Mesothelial cell of epicardium (in vitro differentiated cells): Measurements from ENCODE around the gene KDM4B. TPM values are rescaled to one million over a fixed set of nuclear protein-coding genes. Genes with fewer than 3 reads are reported as not detected.

Experiments
- DNase-seq, 2 experiments: peaks; one replicate each; pipeline ENCODE4 v3.0.0; 2021; ENCODE audit warnings: low spot score in 2 of 2; ENCODE audit not compliant: unreplicated experiment in 2 of 2
- H3K27ac Mint-ChIP-seq: 2 replicates; pipeline ENCODE4 v1.8.0; 2021; ENCODE audit warnings: mixed read lengths
- H3K27me3 Mint-ChIP-seq: 2 replicates; pipeline ENCODE4 v1.8.0; 2021; ENCODE audit warnings: low read depth, mixed read lengths
- H3K36me3 Mint-ChIP-seq: 2 replicates; pipeline ENCODE4 v1.8.0; 2021; ENCODE audit warnings: mixed read lengths
- H3K4me1 Mint-ChIP-seq: 2 replicates; pipeline ENCODE4 v1.8.0; 2021; ENCODE audit warnings: mixed read lengths
- H3K4me3 Mint-ChIP-seq: 2 replicates; pipeline ENCODE4 v1.8.0; 2021; ENCODE audit warnings: mild to moderate bottlenecking, moderate library complexity, mixed read lengths
- H3K9me3 Mint-ChIP-seq: 2 replicates; pipeline ENCODE4 v1.8.0; 2021; ENCODE audit warnings: mixed read lengths
- total RNA-seq: library from RNA; stranded (reverse); gene quantifications from 3 replicates; pipeline ENCODE4 v1.2.1, GENCODE V29; 2021
- TF ChIP-seq, protein P1 (sequence below): fragments of 200-600 bp; sonication (generic); IDR thresholded peaks from one replicate; pipeline ENCODE4 v1.5.0; 2021; ENCODE audit warnings: antibody characterized with exemption; ENCODE audit not compliant: unreplicated experiment

KDM4B gene
- total RNA-seq, 1 donor from 2014 or later, result 80.5 TPM

DNA sequence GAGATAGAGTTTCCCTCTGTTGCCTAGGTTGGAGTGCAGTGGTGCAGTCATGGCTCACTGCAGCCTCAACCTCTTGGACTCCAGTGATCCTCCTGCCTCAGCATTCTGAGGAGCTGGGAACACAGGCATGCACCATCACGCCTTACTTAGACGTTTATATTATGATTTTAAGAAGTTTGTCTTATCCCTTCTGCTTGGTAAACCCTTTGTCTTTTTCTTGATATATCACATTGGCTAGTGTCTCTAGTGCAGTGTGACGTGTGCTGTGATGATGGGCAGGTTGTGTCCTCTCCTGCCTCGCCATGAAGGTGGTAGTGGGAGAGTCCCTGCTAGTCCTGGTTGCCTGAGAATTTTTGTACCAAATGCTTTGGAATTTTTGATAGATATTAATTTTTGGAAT is 93.9 kb downstream of the KDM4B start:
- peaks cover 6% of the 10 kb centered on the region for H3K9me3 Mint-ChIP-seq
- DNase-seq, result no peak
- no peak overlapping the region for H3K4me3 Mint-ChIP-seq
- H3K36me3 Mint-ChIP-seq, result peaks cover 31% of the 10 kb centered on the region
- no peak overlapping the region for H3K27ac Mint-ChIP-seq
- H3K4me1 Mint-ChIP-seq, result peaks cover 13% of the 10 kb centered on the region
- no peaks in the 10 kb centered on the region for H3K27me3 Mint-ChIP-seq
- TF ChIP-seq, protein P1, sequence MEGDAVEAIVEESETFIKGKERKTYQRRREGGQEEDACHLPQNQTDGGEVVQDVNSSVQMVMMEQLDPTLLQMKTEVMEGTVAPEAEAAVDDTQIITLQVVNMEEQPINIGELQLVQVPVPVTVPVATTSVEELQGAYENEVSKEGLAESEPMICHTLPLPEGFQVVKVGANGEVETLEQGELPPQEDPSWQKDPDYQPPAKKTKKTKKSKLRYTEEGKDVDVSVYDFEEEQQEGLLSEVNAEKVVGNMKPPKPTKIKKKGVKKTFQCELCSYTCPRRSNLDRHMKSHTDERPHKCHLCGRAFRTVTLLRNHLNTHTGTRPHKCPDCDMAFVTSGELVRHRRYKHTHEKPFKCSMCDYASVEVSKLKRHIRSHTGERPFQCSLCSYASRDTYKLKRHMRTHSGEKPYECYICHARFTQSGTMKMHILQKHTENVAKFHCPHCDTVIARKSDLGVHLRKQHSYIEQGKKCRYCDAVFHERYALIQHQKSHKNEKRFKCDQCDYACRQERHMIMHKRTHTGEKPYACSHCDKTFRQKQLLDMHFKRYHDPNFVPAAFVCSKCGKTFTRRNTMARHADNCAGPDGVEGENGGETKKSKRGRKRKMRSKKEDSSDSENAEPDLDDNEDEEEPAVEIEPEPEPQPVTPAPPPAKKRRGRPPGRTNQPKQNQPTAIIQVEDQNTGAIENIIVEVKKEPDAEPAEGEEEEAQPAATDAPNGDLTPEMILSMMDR, result no peak

DNA sequence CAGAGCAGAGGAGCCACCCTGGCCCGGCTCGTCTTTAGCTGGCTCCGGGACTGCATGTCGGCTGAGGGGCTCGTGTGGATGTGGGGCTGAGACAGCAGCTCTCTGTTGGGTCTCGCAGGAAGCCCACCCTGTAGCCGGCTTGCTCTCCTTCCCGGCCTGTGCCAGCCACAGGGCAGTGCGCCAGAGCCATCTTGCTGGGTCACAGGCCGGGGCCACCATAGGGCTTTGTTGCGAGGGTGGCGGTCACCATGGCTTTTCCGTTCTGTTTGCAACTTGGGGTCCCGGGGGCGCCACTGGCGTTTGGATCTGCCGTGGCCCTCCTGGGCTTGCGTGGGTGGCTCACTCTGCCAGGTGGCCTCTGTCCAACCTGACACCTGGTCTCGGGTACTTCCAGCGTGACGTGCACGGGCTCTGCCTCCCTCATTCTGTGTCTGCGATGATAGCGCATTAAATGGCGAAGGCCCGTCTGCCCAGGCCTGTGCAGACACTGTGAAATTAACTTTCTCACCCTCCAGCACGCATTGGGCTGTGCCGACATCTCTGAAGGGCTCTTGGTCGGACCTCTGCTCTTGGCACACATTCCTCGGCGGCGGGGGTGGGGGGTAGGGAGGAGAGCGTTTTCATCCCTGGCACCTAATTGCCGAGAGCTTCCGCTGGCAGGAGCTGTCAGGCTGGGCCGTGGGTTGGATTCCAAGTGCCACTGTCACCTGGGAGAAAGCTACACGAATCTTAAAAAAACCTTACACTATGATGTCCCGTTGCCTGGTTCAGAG is 95.1 kb downstream of the KDM4B start:
- TF ChIP-seq, protein P1, result no peak
- Mint-ChIP-seq H3K4me1 (peaks cover 24% of the 10 kb centered on the region), H3K36me3 (peaks cover 31% of the 10 kb centered on the region), H3K9me3 (peaks cover 6% of the 10 kb centered on the region), H3K27ac (no peak overlapping the region), H3K27me3 (no peaks in the 10 kb centered on the region), H3K4me3 (no peak overlapping the region)
- DNase-seq, result no peak

DNA sequence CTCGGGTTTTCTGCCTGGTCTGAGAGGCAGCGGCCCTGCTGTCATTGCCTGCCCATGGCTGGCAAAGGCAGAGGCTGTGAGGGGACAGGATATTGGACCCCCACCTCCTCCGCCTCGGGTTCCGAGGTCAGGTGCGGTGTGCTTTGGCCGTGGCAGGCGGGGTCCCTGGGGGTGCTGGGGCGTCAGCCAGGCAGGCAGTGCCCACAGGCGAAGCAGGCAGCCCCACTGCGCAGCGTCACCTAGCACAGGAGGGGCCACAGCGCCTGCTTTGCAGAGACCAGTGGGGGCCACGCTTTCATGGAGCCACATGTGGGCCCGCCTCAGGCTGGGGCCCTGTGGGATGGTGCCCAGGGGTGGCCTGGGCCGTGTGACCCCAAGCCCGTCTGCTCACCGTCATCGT is 96.0 kb downstream of the KDM4B start:
- H3K27me3 Mint-ChIP-seq, result no peaks in the 10 kb centered on the region
- no peak overlapping the region for H3K4me3 Mint-ChIP-seq
- peaks cover 24% of the 10 kb centered on the region for H3K4me1 Mint-ChIP-seq
- no peak overlapping the region for H3K27ac Mint-ChIP-seq
- H3K9me3 Mint-ChIP-seq, result peaks cover 6% of the 10 kb centered on the region
- H3K36me3 Mint-ChIP-seq, result peaks cover 31% of the 10 kb centered on the region
- DNase-seq, result no peak
- TF ChIP-seq, protein P1, result no peak

DNA sequence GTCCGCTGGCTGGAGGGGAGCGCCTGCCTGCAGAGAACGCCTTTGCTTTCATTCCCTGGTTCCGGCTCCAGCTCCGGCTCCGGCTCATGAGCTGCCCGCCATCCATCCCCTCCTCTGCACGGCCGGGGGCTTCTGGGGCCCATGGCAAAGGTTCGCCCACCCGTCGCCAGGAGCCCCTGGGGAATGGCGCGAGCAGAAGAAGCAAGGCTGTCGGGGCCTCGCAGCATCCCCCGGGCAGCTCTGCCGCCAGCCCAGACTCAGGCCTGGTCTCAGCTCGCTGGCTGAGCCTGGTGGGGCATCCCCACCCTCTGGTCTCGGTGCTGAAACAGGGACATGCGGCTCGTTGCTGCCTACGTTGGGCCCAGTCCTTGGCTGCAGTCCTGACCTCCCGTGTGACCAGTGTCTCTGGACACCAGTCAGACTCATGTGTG is 96.8 kb downstream of the KDM4B start:
- peaks cover 24% of the 10 kb centered on the region for H3K4me1 Mint-ChIP-seq
- no peak for DNase-seq
- H3K27me3 Mint-ChIP-seq, result no peaks in the 10 kb centered on the region
- no peak overlapping the region for H3K27ac Mint-ChIP-seq
- H3K36me3 Mint-ChIP-seq, result peaks cover 29% of the 10 kb centered on the region
- peaks cover 6% of the 10 kb centered on the region for H3K9me3 Mint-ChIP-seq
- H3K4me3 Mint-ChIP-seq, result no peak overlapping the region
- TF ChIP-seq, protein P1, result no peak

DNA sequence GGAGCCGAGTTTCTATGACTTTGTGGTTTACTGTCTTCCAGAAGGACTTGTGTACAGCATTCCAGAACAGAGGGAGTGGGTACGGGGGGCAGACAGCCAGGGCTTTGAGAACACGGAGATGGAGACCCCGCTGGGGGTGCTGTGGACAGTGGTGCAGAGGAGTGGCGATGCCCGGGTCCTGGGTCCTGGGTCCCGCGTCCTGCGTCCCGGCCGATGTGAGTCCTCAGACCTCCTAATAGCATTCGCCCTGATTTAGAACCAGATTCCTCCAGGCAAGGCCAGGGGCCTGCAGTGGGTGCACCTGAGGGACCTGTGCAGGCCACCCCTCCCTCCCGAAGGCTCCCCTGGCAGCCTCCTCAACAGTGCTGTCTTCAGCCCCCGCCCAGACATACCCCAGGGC is 97.9 kb downstream of the KDM4B start:
- no peak overlapping the region for H3K4me3 Mint-ChIP-seq
- H3K27ac Mint-ChIP-seq, result no peak overlapping the region
- DNase-seq, result no peak
- TF ChIP-seq, protein P1, result no peak
- H3K9me3 Mint-ChIP-seq, result peaks cover 6% of the 10 kb centered on the region
- H3K27me3 Mint-ChIP-seq, result no peaks in the 10 kb centered on the region
- H3K4me1 Mint-ChIP-seq, result peaks cover 20% of the 10 kb centered on the region
- peaks cover 26% of the 10 kb centered on the region for H3K36me3 Mint-ChIP-seq
